BLaER1 treated with 17β-estradiol and CSF1 and Interleukin-3, amounts not matched to agents 10 nM and 100 nM (cell line): Measurements from ENCODE around the gene PRPF19.

ENCODE experiments used
- H3K27ac ChIP-seq, 11 experiments: shearing (Covaris generic); formaldehyde crosslinking; 2 replicates each; pipeline ENCODE4 v1.8.1; 2022
- H3K27me3 ChIP-seq, 11 experiments: shearing (Covaris generic); formaldehyde crosslinking; 2 replicates each; pipeline ENCODE4 v1.8.1; 2022
- H3K36me3 ChIP-seq, 11 experiments: shearing (Covaris generic); formaldehyde crosslinking; 2 replicates each; pipeline ENCODE4 v1.8.1; 2022
- H3K4me1 ChIP-seq, 10 experiments: shearing (Covaris generic); formaldehyde crosslinking; 2 replicates each; pipeline ENCODE4 v1.8.1; 2022
- H3K4me2 ChIP-seq, 11 experiments: shearing (Covaris generic); formaldehyde crosslinking; 2 replicates each; pipeline ENCODE4 v1.8.1; 2022
- H3K4me3 ChIP-seq, 10 experiments: shearing (Covaris generic); formaldehyde crosslinking; 2 replicates each; pipeline ENCODE4 v1.8.1; 2022
- H3K9ac ChIP-seq, 11 experiments: shearing (Covaris generic); formaldehyde crosslinking; 2 replicates each; pipeline ENCODE4 v1.8.1; 2022
- H3K9me3 ChIP-seq, 11 experiments: shearing (Covaris generic); formaldehyde crosslinking; replicated peaks in 1 of 11; 2 replicates each; pipeline ENCODE4 v1.8.1; 2022
- H4K20me1 ChIP-seq, 11 experiments: shearing (Covaris generic); formaldehyde crosslinking; 2 replicates each; pipeline ENCODE4 v1.8.1; 2022
- Cebpa-rat ChIP-seq, 11 experiments: shearing (Covaris generic); IDR thresholded peaks; 2 replicates each; pipeline ENCODE4 v1.8.1; 2022

The PRPF19 gene

DNA sequence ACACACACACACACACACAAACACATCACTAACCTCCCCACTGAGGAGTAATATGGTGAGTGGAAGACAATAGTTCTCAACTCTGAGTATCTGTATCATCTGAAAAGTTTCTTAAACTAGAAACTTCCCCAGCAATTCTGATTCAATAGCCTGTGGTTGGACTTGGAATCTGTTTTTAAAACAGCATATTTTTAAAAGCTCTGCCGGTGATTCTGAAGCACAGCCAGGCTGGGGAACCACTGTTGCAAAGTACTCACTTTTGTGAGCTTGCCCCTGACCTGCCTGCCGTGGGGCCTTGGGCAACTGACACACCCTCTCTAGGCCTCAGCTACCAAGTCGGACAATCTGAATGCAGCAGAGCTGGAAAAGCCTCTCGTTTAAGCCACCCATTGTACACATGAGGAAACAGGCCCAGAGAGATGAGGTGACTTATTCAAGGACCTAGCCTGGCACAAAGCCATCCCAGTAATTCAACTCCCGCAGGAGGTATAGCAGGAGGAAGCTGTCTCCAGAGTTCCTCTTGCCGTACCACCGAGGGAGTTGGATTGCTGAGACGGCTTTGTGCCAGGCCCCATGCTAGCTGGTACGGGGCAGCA is 36.7 kb upstream of the PRPF19 start:
- peak overlapping the region in 3 of 11 experiments; percentile 5 to 95 (median 68); a peak in 2 of 22 replicates for H3K4me2 ChIP-seq
- no peak for TF ChIP-seq Cebpa-rat (IDR thresholded peaks at IDR 0.05)
- peaks cover 8 to 100% (median 41%) of the 10 kb centered on the region in 11 experiments; a peak in 21 of 22 replicates for H3K36me3 ChIP-seq

GRCh38 chr11:60942219-60942618 is 35.8 kb upstream of the PRPF19 start:
- no peak overlapping the region for H3K4me3 ChIP-seq
- no peak overlapping the region for H3K9ac ChIP-seq
- no peaks in the 10 kb centered on the region for H3K27me3 ChIP-seq
- H3K4me2 ChIP-seq = peak overlapping the region in 3 of 11 experiments; percentile 10 to 19 (median 15); a peak in 2 of 22 replicates
- peaks cover 0 to 53% (median 9%) of the 10 kb centered on the region in 10 experiments; a peak in 15 of 20 replicates for H3K4me1 ChIP-seq
- H3K27ac ChIP-seq = no peak overlapping the region
- peaks cover 0 to 100% (median 0%) of the 10 kb centered on the region in 11 experiments; a peak in 10 of 22 replicates for H4K20me1 ChIP-seq
- H3K9me3 ChIP-seq = no peaks in the 10 kb centered on the region
- no peak for TF ChIP-seq Cebpa-rat (IDR thresholded peaks at IDR 0.05)
- H3K36me3 ChIP-seq = peaks cover 8 to 100% (median 41%) of the 10 kb centered on the region in 11 experiments; a peak in 21 of 22 replicates

More for the DNA sequence above, 36.7 kb upstream of the PRPF19 start:
- Histone ChIP-seq H3K4me1 (peaks cover 0 to 61% (median 9%) of the 10 kb centered on the region in 10 experiments; a peak in 15 of 20 replicates), H3K9me3 (no peaks in the 10 kb centered on the region), H3K4me3 (no peak overlapping the region), H4K20me1 (peaks cover 0 to 100% (median 0%) of the 10 kb centered on the region in 11 experiments; a peak in 10 of 22 replicates), H3K27me3 (no peaks in the 10 kb centered on the region), H3K27ac (no peak overlapping the region), H3K9ac (no peak overlapping the region)

GRCh38 chr11:60941371-60942119 is 35.2 kb upstream of the PRPF19 start:
- Histone ChIP-seq H3K27me3 (no peaks in the 10 kb centered on the region), H3K9me3 (no peaks in the 10 kb centered on the region), H3K9ac (no peak overlapping the region), H3K4me2 (peak overlapping the region in 3 of 11 experiments; percentile 10 to 19 (median 15); a peak in 3 of 22 replicates), H4K20me1 (peaks cover 0 to 100% (median 0%) of the 10 kb centered on the region in 11 experiments; a peak in 10 of 22 replicates), H3K27ac (no peak overlapping the region), H3K36me3 (peaks cover 8 to 100% (median 38%) of the 10 kb centered on the region in 11 experiments; a peak in 21 of 22 replicates), H3K4me1 (peaks cover 0 to 46% (median 9%) of the 10 kb centered on the region in 10 experiments; a peak in 15 of 20 replicates), H3K4me3 (no peak overlapping the region)
- TF ChIP-seq Cebpa-rat (IDR thresholded peaks at IDR 0.05) = no peak

GRCh38 chr11:60939855-60940254 is 33.5 kb upstream of the PRPF19 start:
- Histone ChIP-seq H3K4me1 (peaks cover 0 to 33% (median 8%) of the 10 kb centered on the region in 10 experiments; a peak in 15 of 20 replicates), H3K9me3 (no peaks in the 10 kb centered on the region), H3K4me2 (no peak overlapping the region), H3K9ac (no peak overlapping the region), H3K36me3 (peaks cover 8 to 88% (median 36%) of the 10 kb centered on the region in 11 experiments; a peak in 21 of 22 replicates), H3K27me3 (no peaks in the 10 kb centered on the region), H3K4me3 (no peak overlapping the region), H3K27ac (no peak overlapping the region), H4K20me1 (peaks cover 0 to 100% (median 0%) of the 10 kb centered on the region in 11 experiments; a peak in 10 of 22 replicates)
- no peak for TF ChIP-seq Cebpa-rat (IDR thresholded peaks at IDR 0.05)

DNA sequence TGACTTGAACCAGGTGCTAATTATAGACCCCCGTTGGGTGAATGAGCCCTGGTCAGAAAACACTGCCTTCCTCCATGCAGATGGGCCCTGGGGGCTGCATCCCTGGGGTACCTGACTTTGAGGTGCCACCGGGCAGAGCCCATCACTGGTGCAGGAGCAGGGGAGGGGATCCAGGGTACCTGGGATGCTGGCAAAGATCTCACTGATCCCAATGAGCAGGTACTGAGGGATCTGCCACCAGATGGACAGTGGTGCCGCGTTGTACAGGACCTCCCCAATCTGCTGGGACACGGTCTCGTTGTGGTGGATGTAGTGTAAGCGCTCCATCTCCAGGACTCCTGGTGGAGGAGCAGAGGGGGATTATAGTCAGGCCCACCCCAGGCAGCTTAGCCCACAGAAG is 32.9 kb upstream of the PRPF19 start:
- no peaks in the 10 kb centered on the region for H3K9me3 ChIP-seq
- peaks cover 0 to 100% (median 0%) of the 10 kb centered on the region in 11 experiments; a peak in 10 of 22 replicates for H4K20me1 ChIP-seq
- H3K9ac ChIP-seq = no peak overlapping the region
- H3K27me3 ChIP-seq = no peaks in the 10 kb centered on the region
- H3K4me3 ChIP-seq = no peak overlapping the region
- no peak overlapping the region for H3K27ac ChIP-seq
- peaks cover 8 to 83% (median 36%) of the 10 kb centered on the region in 11 experiments; a peak in 21 of 22 replicates for H3K36me3 ChIP-seq
- peaks cover 0 to 33% (median 8%) of the 10 kb centered on the region in 10 experiments; a peak in 15 of 20 replicates for H3K4me1 ChIP-seq
- TF ChIP-seq Cebpa-rat (IDR thresholded peaks at IDR 0.05) = no peak
- no peak overlapping the region for H3K4me2 ChIP-seq

- H3K4me1 ChIP-seq = peaks cover 0 to 33% (median 8%) of the 10 kb centered on the region in 10 experiments; a peak in 15 of 20 replicates
- H4K20me1 ChIP-seq = peaks cover 0 to 100% (median 0%) of the 10 kb centered on the region in 11 experiments; a peak in 10 of 22 replicates
- no peak overlapping the region for H3K4me3 ChIP-seq
- no peak overlapping the region for H3K27ac ChIP-seq
- no peak for TF ChIP-seq Cebpa-rat (IDR thresholded peaks at IDR 0.05)
- H3K27me3 ChIP-seq = no peaks in the 10 kb centered on the region
- H3K9ac ChIP-seq = no peak overlapping the region
- H3K4me2 ChIP-seq = no peak overlapping the region
- H3K9me3 ChIP-seq = no peaks in the 10 kb centered on the region
- H3K36me3 ChIP-seq = peaks cover 8 to 75% (median 36%) of the 10 kb centered on the region in 11 experiments; a peak in 21 of 22 replicates
Measured at GRCh38 chr11:60938500-60938899, 32.1 kb upstream of the PRPF19 start.

DNA sequence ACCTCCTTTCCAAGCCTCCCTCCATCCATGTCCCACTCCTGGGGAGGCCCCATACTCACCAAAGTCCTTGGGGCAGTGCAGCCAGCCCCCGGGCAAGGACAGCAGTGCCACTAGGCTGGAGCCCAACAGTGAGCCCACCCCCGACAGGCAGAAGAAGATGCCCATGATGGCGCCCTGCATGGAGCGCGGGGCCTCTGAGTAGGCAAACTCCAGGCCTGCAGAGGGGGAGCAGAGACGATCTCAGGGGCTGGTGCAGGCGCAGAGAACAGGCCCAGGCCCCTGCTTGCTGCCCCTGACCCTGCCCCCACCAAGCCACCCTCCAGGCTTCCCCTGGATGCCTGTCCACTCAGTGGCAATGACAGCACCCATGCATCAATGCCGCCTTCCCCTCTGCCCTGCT is 31.4 kb upstream of the PRPF19 start:
- H3K9me3 ChIP-seq = no peaks in the 10 kb centered on the region
- H4K20me1 ChIP-seq = peaks cover 0 to 100% (median 0%) of the 10 kb centered on the region in 11 experiments; a peak in 10 of 22 replicates
- peaks cover 0 to 34% (median 9%) of the 10 kb centered on the region in 10 experiments; a peak in 15 of 20 replicates for H3K4me1 ChIP-seq
- no peak overlapping the region for H3K9ac ChIP-seq
- no peak overlapping the region for H3K27ac ChIP-seq
- TF ChIP-seq Cebpa-rat (IDR thresholded peaks at IDR 0.05) = no peak
- no peak overlapping the region for H3K4me2 ChIP-seq
- H3K27me3 ChIP-seq = no peaks in the 10 kb centered on the region
- H3K4me3 ChIP-seq = no peak overlapping the region
- peaks cover 8 to 68% (median 36%) of the 10 kb centered on the region in 11 experiments; a peak in 21 of 22 replicates for H3K36me3 ChIP-seq

GRCh38 chr11:60937144-60937527 is 30.8 kb upstream of the PRPF19 start:
- peaks cover 5 to 35% (median 13%) of the 10 kb centered on the region in 10 experiments; a peak in 18 of 20 replicates for H3K4me1 ChIP-seq
- H3K4me2 ChIP-seq = no peak overlapping the region
- no peak for TF ChIP-seq Cebpa-rat (IDR thresholded peaks at IDR 0.05)
- peaks cover 0 to 96% (median 0%) of the 10 kb centered on the region in 11 experiments; a peak in 10 of 22 replicates for H4K20me1 ChIP-seq
- H3K27ac ChIP-seq = no peak overlapping the region
- peaks cover 8 to 61% (median 35%) of the 10 kb centered on the region in 11 experiments; a peak in 21 of 22 replicates for H3K36me3 ChIP-seq
- no peaks in the 10 kb centered on the region for H3K27me3 ChIP-seq
- H3K9me3 ChIP-seq = no peaks in the 10 kb centered on the region
- H3K9ac ChIP-seq = no peak overlapping the region
- no peak overlapping the region for H3K4me3 ChIP-seq
